AG10803 (cell line): ENCODE measurements around the gene BNC2.

ENCODE experiments used
- DNase-seq: peaks from one replicate; pipeline ENCODE4 v3.0.0; 2010; ENCODE audit warnings: low read depth
- H3K4me3 ChIP-seq: 2 replicates; pipeline ENCODE4 v1.5.1; 2011; ENCODE audit warnings: mild to moderate bottlenecking, low read length, control low read depth
- TF ChIP-seq, protein P1 (sequence below): conservative IDR thresholded peaks from 2 replicates; pipeline ENCODE4 v1.5.1; 2011; ENCODE audit warnings: mild to moderate bottlenecking, low read length, control low read depth, inconsistent platforms

Gene BNC2

DNA sequence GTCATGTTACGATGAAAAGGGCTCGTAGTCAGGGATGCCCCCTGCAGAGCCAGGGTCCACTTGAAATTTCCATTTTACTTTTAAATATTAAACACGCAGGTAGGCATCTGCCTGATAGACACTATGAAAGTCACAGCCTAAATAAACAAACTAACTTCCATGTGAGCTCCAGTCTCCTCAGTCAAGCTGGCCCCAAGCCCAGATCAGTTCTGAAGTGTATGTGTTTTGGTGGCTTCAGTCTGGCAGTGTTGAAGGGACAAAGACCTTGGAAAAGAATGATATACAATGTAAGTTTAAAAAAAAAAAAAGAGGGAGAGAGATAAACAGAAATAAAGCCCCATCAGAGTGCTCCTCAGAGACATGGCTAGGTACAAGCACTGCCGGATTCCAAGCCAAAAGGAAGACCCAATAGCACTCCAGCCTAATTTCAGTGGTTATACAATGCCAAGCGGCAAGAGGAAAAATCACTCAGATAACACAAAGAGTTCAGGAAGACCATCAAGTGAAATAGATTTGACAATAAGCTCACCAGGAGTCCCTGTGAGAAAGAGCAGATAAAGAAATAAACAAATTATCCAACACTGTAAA is 181.0 kb downstream of the BNC2 start:
- TF ChIP-seq, protein P1, sequence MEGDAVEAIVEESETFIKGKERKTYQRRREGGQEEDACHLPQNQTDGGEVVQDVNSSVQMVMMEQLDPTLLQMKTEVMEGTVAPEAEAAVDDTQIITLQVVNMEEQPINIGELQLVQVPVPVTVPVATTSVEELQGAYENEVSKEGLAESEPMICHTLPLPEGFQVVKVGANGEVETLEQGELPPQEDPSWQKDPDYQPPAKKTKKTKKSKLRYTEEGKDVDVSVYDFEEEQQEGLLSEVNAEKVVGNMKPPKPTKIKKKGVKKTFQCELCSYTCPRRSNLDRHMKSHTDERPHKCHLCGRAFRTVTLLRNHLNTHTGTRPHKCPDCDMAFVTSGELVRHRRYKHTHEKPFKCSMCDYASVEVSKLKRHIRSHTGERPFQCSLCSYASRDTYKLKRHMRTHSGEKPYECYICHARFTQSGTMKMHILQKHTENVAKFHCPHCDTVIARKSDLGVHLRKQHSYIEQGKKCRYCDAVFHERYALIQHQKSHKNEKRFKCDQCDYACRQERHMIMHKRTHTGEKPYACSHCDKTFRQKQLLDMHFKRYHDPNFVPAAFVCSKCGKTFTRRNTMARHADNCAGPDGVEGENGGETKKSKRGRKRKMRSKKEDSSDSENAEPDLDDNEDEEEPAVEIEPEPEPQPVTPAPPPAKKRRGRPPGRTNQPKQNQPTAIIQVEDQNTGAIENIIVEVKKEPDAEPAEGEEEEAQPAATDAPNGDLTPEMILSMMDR = no peak
- no peak for DNase-seq
- no peak overlapping the region for H3K4me3 ChIP-seq

DNA sequence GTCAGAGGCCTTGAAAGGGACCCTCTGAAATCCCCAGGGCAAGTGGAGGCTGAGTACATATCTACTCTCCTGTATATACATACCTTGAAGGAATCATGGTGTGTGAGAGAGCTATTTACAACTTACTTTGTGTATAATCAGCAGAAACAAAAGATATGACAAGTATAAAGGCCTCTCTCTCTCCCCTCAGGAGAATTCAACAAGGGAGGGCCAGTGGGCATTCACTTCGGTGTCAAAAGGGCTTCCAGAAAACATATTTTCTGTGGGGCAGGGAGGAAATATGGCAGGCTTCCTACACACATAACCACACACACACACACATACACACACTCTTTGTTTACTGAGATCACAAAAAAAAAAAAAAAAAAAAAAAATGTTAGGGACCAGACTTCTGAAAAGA is 181.7 kb downstream of the BNC2 start:
- DNase-seq = no peak
- TF ChIP-seq, protein P1 = no peak
- H3K4me3 ChIP-seq = no peak overlapping the region

DNA sequence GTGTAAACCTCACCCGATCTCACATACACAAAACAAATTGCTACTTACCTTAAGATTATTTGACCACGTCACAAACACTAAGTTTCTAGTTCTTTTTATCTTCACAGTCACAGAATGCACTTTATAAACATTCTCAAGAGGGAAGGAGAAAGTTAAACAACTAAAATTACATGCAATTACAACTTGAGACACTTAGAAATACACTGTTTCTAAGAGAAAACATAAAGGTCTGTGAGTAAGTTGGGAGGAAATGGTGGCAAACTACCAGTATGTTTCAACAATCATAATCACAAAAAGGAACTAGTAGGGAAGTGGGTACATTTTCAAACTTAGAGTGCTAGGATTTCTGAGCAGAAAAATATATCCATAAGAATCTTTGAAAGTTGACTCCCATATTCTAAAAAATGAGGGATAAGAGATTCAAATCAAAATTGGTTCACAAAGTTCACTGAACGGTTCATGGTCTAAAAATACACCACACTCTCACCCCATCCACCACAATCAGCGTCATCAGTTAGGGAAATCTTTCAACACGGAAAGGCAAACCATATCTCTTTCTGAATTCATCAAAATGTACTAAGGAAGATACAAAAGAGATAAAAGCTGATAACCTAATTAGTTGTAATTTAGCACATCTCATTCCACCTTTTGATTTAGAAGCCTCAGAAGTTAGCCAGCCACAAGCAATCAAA is 182.6 kb downstream of the BNC2 start:
- no peak overlapping the region for H3K4me3 ChIP-seq
- TF ChIP-seq, protein P1 = no peak
- no peak for DNase-seq

DNA sequence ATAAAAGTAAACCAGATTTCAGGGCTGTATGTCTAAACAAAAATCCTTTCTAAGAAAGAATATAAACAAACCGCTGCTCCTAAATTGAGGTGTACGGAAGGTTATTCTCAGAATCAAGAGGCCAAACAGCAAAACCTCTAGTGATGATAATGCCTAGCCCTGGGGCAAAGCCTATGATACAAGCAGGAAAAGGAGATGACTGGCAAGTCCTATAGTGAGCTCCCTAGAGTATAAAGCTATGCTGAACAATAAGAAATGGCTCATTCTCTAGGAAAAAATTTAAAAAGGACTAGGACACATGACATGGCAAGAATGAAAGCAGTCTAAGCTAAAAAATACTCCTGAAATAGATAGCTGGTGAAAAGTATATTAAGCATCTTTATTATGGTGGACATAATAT is 187.1 kb downstream of the BNC2 start:
- TF ChIP-seq, protein P1 = no peak
- no peak for DNase-seq
- H3K4me3 ChIP-seq = no peak overlapping the region

DNA sequence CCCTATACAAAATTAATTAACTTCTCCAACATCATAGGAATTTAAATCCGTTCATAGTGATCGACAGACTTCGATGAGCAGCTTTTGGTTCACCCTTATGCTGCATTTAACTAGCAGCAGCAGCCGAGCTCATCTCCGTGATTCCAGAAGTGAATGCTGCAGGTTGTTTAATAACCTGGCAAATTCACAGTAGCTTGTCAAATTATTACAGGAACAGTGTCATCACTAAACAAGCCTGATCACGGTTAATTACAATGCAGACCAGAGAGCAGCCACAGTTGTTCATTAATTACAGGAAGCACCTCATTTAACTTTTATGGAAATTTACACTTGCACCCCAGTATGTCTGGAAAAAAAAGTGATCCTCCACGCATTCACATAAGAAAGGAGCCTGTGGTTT is 188.2 kb downstream of the BNC2 start:
- TF ChIP-seq, protein P1 = no peak
- H3K4me3 ChIP-seq = no peak overlapping the region
- DNase-seq = no peak

DNA sequence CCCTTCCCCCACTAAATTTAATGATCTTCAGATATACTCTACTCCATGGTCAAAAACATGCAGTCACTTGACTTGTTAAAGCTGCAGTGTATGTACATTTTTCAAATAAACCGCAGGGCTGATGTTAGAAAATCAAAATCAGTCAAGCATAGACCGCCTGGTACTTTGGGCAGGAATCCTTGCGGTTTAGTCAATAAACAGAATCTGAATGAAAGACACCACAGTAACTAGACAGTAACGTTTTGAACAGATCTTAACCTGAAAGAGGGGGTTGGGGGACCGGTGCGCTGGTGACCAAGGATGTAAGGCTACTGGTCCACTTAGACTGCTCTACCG is 188.8 kb downstream of the BNC2 start:
- DNase-seq = no peak
- TF ChIP-seq, protein P1 = no peak
- no peak overlapping the region for H3K4me3 ChIP-seq

DNA sequence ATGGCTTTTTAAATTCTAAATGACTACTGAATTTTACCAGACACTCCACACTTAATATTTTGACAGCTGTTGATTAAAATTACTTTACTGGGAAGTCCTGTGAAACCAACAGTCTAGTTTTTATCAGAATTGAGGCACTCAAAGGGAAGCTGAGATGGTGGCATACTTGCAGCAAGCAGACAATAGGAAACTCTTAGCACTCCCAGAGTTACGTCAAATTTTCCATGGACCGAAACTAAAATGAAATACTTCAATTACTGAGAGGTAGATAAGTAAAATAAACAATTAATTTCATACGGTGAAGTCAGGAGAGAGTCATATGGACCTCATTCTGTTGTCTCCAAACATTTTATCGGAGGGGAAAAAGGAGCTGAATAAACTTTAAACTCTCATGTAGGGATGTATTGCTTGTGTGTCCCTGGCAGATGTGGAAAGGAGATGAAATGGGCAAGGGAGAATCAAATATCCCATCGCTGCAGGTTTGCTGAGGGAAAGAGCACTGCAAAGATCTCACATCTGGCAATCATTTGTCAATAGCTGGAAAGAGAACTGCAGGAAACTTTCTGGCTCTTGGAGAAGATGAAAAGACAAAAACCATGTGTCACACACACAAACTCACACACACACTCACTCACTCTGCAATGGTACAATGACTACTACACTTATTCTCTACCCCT is 189.4 kb downstream of the BNC2 start:
- peak overlapping the region; percentile 10; the same call in 1 of the 2 replicates for H3K4me3 ChIP-seq
- TF ChIP-seq, protein P1 = no peak
- peak; percentile 82 for DNase-seq
